Measurements from ENCODE around the gene NEK4.

DNA sequence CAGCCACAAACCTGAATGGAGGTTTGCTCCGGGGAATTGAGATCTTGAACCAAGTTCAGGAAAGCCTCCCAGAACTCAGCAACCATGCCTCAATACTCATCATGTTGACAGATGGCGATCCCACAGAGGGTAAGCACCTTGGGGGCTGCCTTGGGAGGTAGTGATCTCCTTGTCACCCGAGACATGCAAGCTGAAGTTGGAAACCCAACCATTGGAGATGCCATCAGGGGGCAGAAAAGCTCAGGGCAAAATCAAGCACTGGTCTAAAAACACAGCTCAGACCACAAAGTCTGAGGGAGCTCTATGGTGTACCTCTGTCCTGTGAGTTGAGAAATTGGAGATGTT, 12.4 kb upstream of the NEK4 start:
- TF ChIP-seq CTCF (IDR thresholded peaks at IDR 0.05; ENCODE audit: low read length) (no peak), EZH2 (optimal IDR thresholded peaks at IDR 0.05; ENCODE audit: low read depth, low read length) (no peak), EZH2phosphoT487 (IDR thresholded peaks at IDR 0.05; ENCODE audit: low read length) (no peak)

Measured in MM.1S (cell line).